Measurements from ENCODE around the gene TNIP1.

Gene TNIP1

GRCh38 chr5:151079838-151080612 is 809 bp downstream of the TNIP1 start:
- peak overlapping the region; percentile 99 for H4K12ac ChIP-seq (ENCODE audit: low read depth, low read length)
- 100% methylated on average over 1 of the region's 21 CpGs for WGBS (ENCODE audit: extremely low coverage, insufficient coverage, insufficient read length)

DNA sequence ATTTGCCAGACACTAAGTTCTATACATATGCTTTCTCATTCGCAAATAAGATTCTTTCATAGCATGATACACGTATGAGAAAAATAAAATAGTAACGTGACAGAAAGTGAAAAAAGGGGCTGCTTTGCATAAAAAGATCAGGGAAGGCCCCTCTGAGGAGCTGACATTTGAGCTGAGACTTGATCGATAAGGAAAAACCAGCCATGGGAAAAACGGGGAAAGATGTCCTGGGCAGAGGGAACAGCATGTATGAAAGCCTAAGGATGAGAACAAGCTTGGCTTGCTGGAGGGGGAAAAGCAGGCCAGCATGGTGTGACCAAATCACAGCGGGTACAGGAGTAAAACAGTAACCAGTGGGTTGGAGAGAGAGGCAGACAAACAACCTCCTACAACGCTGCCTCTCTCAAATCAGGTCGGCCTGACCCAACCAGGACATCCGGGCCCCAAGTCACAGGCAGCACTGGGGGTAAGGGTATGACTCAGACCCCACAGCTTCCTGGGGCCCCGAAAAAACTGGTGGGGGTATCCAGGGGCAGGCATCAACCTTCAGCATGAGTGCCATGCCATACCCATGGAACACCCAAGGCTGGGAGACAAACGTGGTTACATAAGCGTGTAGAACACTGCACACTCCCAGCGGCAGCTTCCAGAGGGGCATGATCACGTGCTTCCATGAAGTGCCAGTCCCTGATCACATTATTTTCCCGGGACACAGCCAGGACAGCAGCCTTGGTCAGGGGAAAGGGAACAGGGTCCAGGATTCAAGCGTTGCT is 2.2 kb downstream of the TNIP1 start:
- Histone ChIP-seq H3K4me2 (ENCODE audit: low read length) (no peak overlapping the region), H3K14ac (ENCODE audit: low read length) (no peak overlapping the region), H2AFZ (ENCODE audit: insufficient read depth, low read length, poor library complexity) (no peak overlapping the region), H3K4me1 (ENCODE audit: control insufficient read depth in 1 of 2, insufficient read depth in 2 of 2, low read length in 2 of 2) (peaks cover 13 to 14% of the 10 kb centered on the region in 2 experiments), H3K27ac (ENCODE audit: low read depth, low read length) (no peak overlapping the region), H4K12ac (ENCODE audit: low read depth, low read length) (no peak overlapping the region), H2AK5ac (ENCODE audit: low read length) (no peak overlapping the region), H3K27me3 (ENCODE audit: insufficient read depth, low read length) (no peaks in the 10 kb centered on the region), H2BK120ac (ENCODE audit: insufficient read depth, low read length, poor library complexity) (no peak overlapping the region), H2BK5ac (ENCODE audit: low read depth, low read length, poor library complexity) (no peak overlapping the region), H3K79me2 (ENCODE audit: control insufficient read depth, insufficient read depth, low read length, poor library complexity) (peaks cover 8% of the 10 kb centered on the region), H3K36me3 (ENCODE audit: control insufficient read depth in 1 of 2, insufficient read depth in 2 of 2, low read length in 2 of 2) (peaks cover 6 to 7% of the 10 kb centered on the region in 2 experiments), H3K4me3 (ENCODE audit: low read depth, low read length) (no peak overlapping the region), H4K91ac (ENCODE audit: low read depth, low read length) (no peak overlapping the region), H2BK12ac (ENCODE audit: low read length) (no peak overlapping the region), H3K9ac (ENCODE audit: low read length) (no peak overlapping the region), H3K79me1 (ENCODE audit: low read length) (peaks cover 11% of the 10 kb centered on the region), H3K23ac (ENCODE audit: low read length) (no peak overlapping the region), H4K8ac (ENCODE audit: low read depth, low read length) (no peak overlapping the region), H3K4ac (ENCODE audit: low read depth, low read length) (no peak overlapping the region), H3K18ac (ENCODE audit: low read length) (peak overlapping the region; percentile 71), H3K9me3 (ENCODE audit: insufficient read depth, low read depth, low read length) (no peaks in the 10 kb centered on the region)
- no peak for DNase-seq
- WGBS (ENCODE audit: extremely low coverage, insufficient coverage, insufficient read length) = no CpG with 5 or more reads among the region's 16 CpGs

More at GRCh38 chr5:151079838-151080612, 809 bp downstream of the TNIP1 start:
- no peak for DNase-seq
- Histone ChIP-seq H4K8ac (ENCODE audit: low read depth, low read length) (peak overlapping the region; percentile 100), H2AK5ac (ENCODE audit: low read length) (no peak overlapping the region), H3K18ac (ENCODE audit: low read length) (peak overlapping the region; percentile 100), H2BK120ac (ENCODE audit: insufficient read depth, low read length, poor library complexity) (no peak overlapping the region), H3K4me2 (ENCODE audit: low read length) (peak overlapping the region; percentile 65), H3K9me3 (ENCODE audit: insufficient read depth, low read depth, low read length) (no peaks in the 10 kb centered on the region), H3K36me3 (ENCODE audit: control insufficient read depth in 1 of 2, insufficient read depth in 2 of 2, low read length in 2 of 2) (peaks cover 6 to 7% of the 10 kb centered on the region in 2 experiments), H3K9ac (ENCODE audit: low read length) (peak overlapping the region; percentile 97), H3K4me1 (ENCODE audit: control insufficient read depth in 1 of 2, insufficient read depth in 2 of 2, low read length in 2 of 2) (peaks cover 13 to 14% of the 10 kb centered on the region in 2 experiments), H2BK5ac (ENCODE audit: low read depth, low read length, poor library complexity) (peak overlapping the region; percentile 99), H3K79me1 (ENCODE audit: low read length) (peaks cover 11% of the 10 kb centered on the region), H3K23ac (ENCODE audit: low read length) (no peak overlapping the region), H3K27me3 (ENCODE audit: insufficient read depth, low read length) (no peaks in the 10 kb centered on the region), H3K79me2 (ENCODE audit: control insufficient read depth, insufficient read depth, low read length, poor library complexity) (peaks cover 8% of the 10 kb centered on the region), H2BK12ac (ENCODE audit: low read length) (no peak overlapping the region), H3K27ac (ENCODE audit: low read depth, low read length) (peak overlapping the region; percentile 83), H3K4ac (ENCODE audit: low read depth, low read length) (peak overlapping the region; percentile 99), H4K91ac (ENCODE audit: low read depth, low read length) (peak overlapping the region; percentile 100), H3K4me3 (ENCODE audit: low read depth, low read length) (peak overlapping the region; percentile 96), H3K14ac (ENCODE audit: low read length) (peak overlapping the region; percentile 99), H2AFZ (ENCODE audit: insufficient read depth, low read length, poor library complexity) (peak overlapping the region; percentile 100)

DNA sequence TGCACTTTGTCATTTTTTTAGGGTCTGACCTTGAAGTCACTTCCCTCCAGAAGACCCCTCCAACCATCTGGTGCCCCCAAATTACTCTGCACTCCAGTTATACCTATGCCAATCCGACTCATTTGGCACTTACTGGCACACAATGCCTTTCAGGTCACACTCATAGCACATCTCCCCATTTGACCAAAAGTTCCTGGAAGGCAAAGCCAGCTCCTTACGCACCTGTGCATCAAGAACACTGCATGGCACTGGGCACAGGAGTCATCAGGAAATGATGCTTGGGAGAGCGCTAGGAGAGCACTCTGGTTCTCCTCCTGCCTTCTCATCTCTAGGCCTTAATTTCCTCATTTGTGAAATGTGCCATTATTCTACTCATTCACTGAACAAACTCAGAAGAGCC is 2.9 kb downstream of the TNIP1 start:
- H4K91ac ChIP-seq (ENCODE audit: low read depth, low read length) = no peak overlapping the region

GRCh38 chr5:151077419-151077818 is 3.4 kb downstream of the TNIP1 start:
- Histone ChIP-seq H4K8ac (ENCODE audit: low read depth, low read length) (no peak overlapping the region), H4K12ac (ENCODE audit: low read depth, low read length) (no peak overlapping the region), H2AK5ac (ENCODE audit: low read length) (no peak overlapping the region), H3K9me3 (ENCODE audit: insufficient read depth, low read depth, low read length) (no peaks in the 10 kb centered on the region), H3K4me1 (ENCODE audit: control insufficient read depth in 1 of 2, insufficient read depth in 2 of 2, low read length in 2 of 2) (peaks cover 14 to 16% of the 10 kb centered on the region in 2 experiments), H3K27ac (ENCODE audit: low read depth, low read length) (no peak overlapping the region), H2BK120ac (ENCODE audit: insufficient read depth, low read length, poor library complexity) (no peak overlapping the region), H3K27me3 (ENCODE audit: insufficient read depth, low read length) (no peaks in the 10 kb centered on the region), H3K23ac (ENCODE audit: low read length) (no peak overlapping the region), H3K4me3 (ENCODE audit: low read depth, low read length) (no peak overlapping the region), H2BK12ac (ENCODE audit: low read length) (no peak overlapping the region), H2BK5ac (ENCODE audit: low read depth, low read length, poor library complexity) (no peak overlapping the region), H3K18ac (ENCODE audit: low read length) (no peak overlapping the region), H3K36me3 (ENCODE audit: control insufficient read depth in 1 of 2, insufficient read depth in 2 of 2, low read length in 2 of 2) (peaks cover 6 to 7% of the 10 kb centered on the region in 2 experiments), H3K9ac (ENCODE audit: low read length) (no peak overlapping the region), H3K14ac (ENCODE audit: low read length) (no peak overlapping the region), H3K79me1 (ENCODE audit: low read length) (peaks cover 11% of the 10 kb centered on the region), H4K91ac (ENCODE audit: low read depth, low read length) (no peak overlapping the region), H2AFZ (ENCODE audit: insufficient read depth, low read length, poor library complexity) (no peak overlapping the region), H3K4me2 (ENCODE audit: low read length) (no peak overlapping the region), H3K79me2 (ENCODE audit: control insufficient read depth, insufficient read depth, low read length, poor library complexity) (peaks cover 8% of the 10 kb centered on the region), H3K4ac (ENCODE audit: low read depth, low read length) (no peak overlapping the region)
- no CpG with 5 or more reads among the region's 9 CpGs for WGBS (ENCODE audit: extremely low coverage, insufficient coverage, insufficient read length)
- no peak for DNase-seq

More for the DNA sequence above, 2.9 kb downstream of the TNIP1 start:
- Histone ChIP-seq H3K79me1 (ENCODE audit: low read length) (peaks cover 11% of the 10 kb centered on the region), H2AFZ (ENCODE audit: insufficient read depth, low read length, poor library complexity) (no peak overlapping the region), H2AK5ac (ENCODE audit: low read length) (no peak overlapping the region), H2BK12ac (ENCODE audit: low read length) (no peak overlapping the region), H3K4me1 (ENCODE audit: control insufficient read depth in 1 of 2, insufficient read depth in 2 of 2, low read length in 2 of 2) (peaks cover 13 to 14% of the 10 kb centered on the region in 2 experiments), H3K23ac (ENCODE audit: low read length) (no peak overlapping the region), H3K14ac (ENCODE audit: low read length) (no peak overlapping the region), H4K8ac (ENCODE audit: low read depth, low read length) (no peak overlapping the region), H3K4me3 (ENCODE audit: low read depth, low read length) (no peak overlapping the region), H3K18ac (ENCODE audit: low read length) (no peak overlapping the region), H4K12ac (ENCODE audit: low read depth, low read length) (no peak overlapping the region), H3K27ac (ENCODE audit: low read depth, low read length) (no peak overlapping the region), H3K9ac (ENCODE audit: low read length) (no peak overlapping the region), H3K9me3 (ENCODE audit: insufficient read depth, low read depth, low read length) (no peaks in the 10 kb centered on the region), H3K4me2 (ENCODE audit: low read length) (no peak overlapping the region), H2BK5ac (ENCODE audit: low read depth, low read length, poor library complexity) (no peak overlapping the region), H3K4ac (ENCODE audit: low read depth, low read length) (peak overlapping the region; percentile 1), H2BK120ac (ENCODE audit: insufficient read depth, low read length, poor library complexity) (no peak overlapping the region), H3K79me2 (ENCODE audit: control insufficient read depth, insufficient read depth, low read length, poor library complexity) (peaks cover 8% of the 10 kb centered on the region), H3K27me3 (ENCODE audit: insufficient read depth, low read length) (no peaks in the 10 kb centered on the region), H3K36me3 (ENCODE audit: control insufficient read depth in 1 of 2, insufficient read depth in 2 of 2, low read length in 2 of 2) (peaks cover 6 to 7% of the 10 kb centered on the region in 2 experiments)
- DNase-seq = no peak
- no CpG with 5 or more reads among the region's 3 CpGs for WGBS (ENCODE audit: extremely low coverage, insufficient coverage, insufficient read length)

Measured in trophoblast cell (in vitro differentiated cells and primary cell).